Astrocyte (in vitro differentiated cells and primary cell): Measurements from ENCODE around the gene MPO. TPM values are rescaled to one million over a fixed set of nuclear protein-coding genes. Genes with fewer than 3 reads are reported as not detected.

Source experiments
- DNase-seq: peaks from one replicate; pipeline ENCODE4 v3.0.0-alpha.2; 2010; ENCODE audit warnings: low read depth
- FAIRE-seq: peaks from 2 replicates; lab custom pipeline; 2011; peaks lifted over from hg19 to GRCh38; lab: Jason Lieb, UNC
- H2AFZ ChIP-seq: 2 replicates; pipeline ENCODE4 v1.6.0; 2012; ENCODE audit warnings: low read depth, low read length, inconsistent platforms
- H3K27ac ChIP-seq: 2 replicates; pipeline ENCODE4 v1.5.1; 2011; ENCODE audit warnings: low read depth, low read length, inconsistent platforms
- H3K27me3 ChIP-seq: 2 replicates; pipeline ENCODE4 v1.6.0; 2011; ENCODE audit warnings: low read length, inconsistent platforms; ENCODE audit not compliant: insufficient read depth
- H3K36me3 ChIP-seq: 2 replicates; pipeline ENCODE4 v1.5.1; 2011; ENCODE audit warnings: low read length, inconsistent platforms; ENCODE audit not compliant: insufficient read depth
- H3K4me1 ChIP-seq: 2 replicates; pipeline ENCODE4 v1.5.1; 2011; ENCODE audit warnings: low read length, inconsistent platforms; ENCODE audit not compliant: insufficient read depth
- H3K4me2 ChIP-seq: 2 replicates; pipeline ENCODE4 v1.6.0; 2012; ENCODE audit warnings: low read length, inconsistent platforms
- H3K4me3 ChIP-seq: 2 replicates; pipeline ENCODE4 v1.5.1; 2011; ENCODE audit warnings: low read depth, mild to moderate bottlenecking, low read length, inconsistent platforms; ENCODE audit not compliant: insufficient read depth
- H3K79me2 ChIP-seq: 2 replicates; pipeline ENCODE4 v1.6.0; 2012; ENCODE audit warnings: mild to moderate bottlenecking, low read length, inconsistent platforms; ENCODE audit not compliant: insufficient read depth
- H3K9ac ChIP-seq: 2 replicates; pipeline ENCODE4 v1.6.0; 2012; ENCODE audit warnings: mild to moderate bottlenecking, low read length, inconsistent platforms
- H3K9me3 ChIP-seq: 2 replicates; pipeline ENCODE4 v1.5.1; 2012; ENCODE audit warnings: low read depth, mild to moderate bottlenecking, low read length, inconsistent platforms; ENCODE audit not compliant: insufficient read depth
- H4K20me1 ChIP-seq: 2 replicates; pipeline ENCODE4 v1.6.0; 2012; ENCODE audit warnings: low read length, inconsistent platforms; ENCODE audit not compliant: insufficient read depth
- H3K27ac Mint-ChIP-seq: one replicate; pipeline ENCODE4 v1.8.0; 2021; ENCODE audit warnings: mild to moderate bottlenecking, mixed read lengths; ENCODE audit not compliant: unreplicated experiment
- H3K27me3 Mint-ChIP-seq: one replicate; pipeline ENCODE4 v1.8.0; 2021; ENCODE audit warnings: low read depth, mixed read lengths; ENCODE audit not compliant: unreplicated experiment
- H3K36me3 Mint-ChIP-seq: one replicate; pipeline ENCODE4 v1.8.0; 2021; ENCODE audit warnings: low read depth, mixed read lengths; ENCODE audit not compliant: unreplicated experiment
- H3K4me1 Mint-ChIP-seq: one replicate; pipeline ENCODE4 v1.8.0; 2021; ENCODE audit warnings: low read depth, mixed read lengths; ENCODE audit not compliant: unreplicated experiment
- H3K4me3 Mint-ChIP-seq: one replicate; pipeline ENCODE4 v1.8.0; 2021; ENCODE audit warnings: mild to moderate bottlenecking, moderate library complexity, mixed read lengths; ENCODE audit not compliant: unreplicated experiment
- H3K9me3 Mint-ChIP-seq: one replicate; pipeline ENCODE4 v1.8.0; 2021; ENCODE audit warnings: mild to moderate bottlenecking, mixed read lengths; ENCODE audit not compliant: unreplicated experiment
- EZH2 ChIP-seq: IDR thresholded peaks from 2 replicates; pipeline ENCODE4 v1.6.1; 2012; ENCODE audit warnings: mild to moderate bottlenecking, low read length, inconsistent platforms; ENCODE audit not compliant: insufficient read depth
- total RNA-seq: library from RNA; stranded (reverse); gene quantifications from 2 replicates; pipeline ENCODE4 v1.2.1, GENCODE V29; 2021
- TF ChIP-seq, protein P1 (sequence below): IDR thresholded peaks from 2 replicates; pipeline ENCODE4 v1.5.1; 2011; ENCODE audit warnings: low read depth, mild to moderate bottlenecking, inconsistent platforms, low read length, moderate library complexity; ENCODE audit not compliant: insufficient read depth

MPO gene
- total RNA-seq, 1 donor from 2014 or later = not detected

DNA sequence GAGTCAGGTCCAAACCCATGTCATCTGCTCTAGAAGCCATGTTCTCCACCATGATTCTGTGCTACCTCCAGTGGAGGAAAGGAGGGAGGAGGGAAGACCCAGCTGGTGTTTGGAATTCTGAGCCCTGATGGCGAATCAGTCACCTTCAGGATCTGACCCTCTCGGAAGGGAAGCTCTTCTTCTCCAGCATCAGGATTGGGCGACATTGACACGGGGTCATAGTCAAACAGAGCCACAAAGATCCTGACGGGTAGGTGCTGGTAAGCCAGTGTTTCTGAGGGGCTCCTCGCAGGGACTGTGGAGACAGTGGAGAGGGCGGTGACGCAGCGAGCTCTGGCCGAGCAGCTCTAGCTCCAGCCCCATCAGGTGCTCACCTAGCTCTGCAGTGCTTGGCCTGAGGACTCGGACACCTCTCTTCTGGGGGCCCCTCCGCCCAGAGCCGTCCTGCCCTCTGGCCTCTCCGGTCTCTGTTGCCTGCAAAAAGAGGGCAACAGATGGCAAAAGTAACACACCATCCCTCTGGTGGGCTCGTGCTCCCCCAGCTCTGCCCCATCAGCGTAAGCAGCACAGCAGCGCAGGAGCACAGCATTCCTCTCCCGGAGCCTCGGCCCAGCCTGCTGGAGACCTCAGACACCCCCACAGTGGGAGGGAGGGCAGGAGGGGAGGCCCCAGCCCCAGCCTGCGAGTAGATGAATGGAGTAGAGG lies 26.9 kb upstream of the MPO start:
- no peak overlapping the region for H3K27ac Mint-ChIP-seq
- H3K79me2 ChIP-seq = no peaks in the 10 kb centered on the region
- no peaks in the 10 kb centered on the region for H4K20me1 ChIP-seq
- no peak overlapping the region for H3K4me2 ChIP-seq
- no peaks in the 10 kb centered on the region for H3K27me3 ChIP-seq
- H3K27ac ChIP-seq = no peak overlapping the region
- no peak overlapping the region for H3K4me3 ChIP-seq
- FAIRE-seq = no peak
- DNase-seq = no peak
- H3K9ac ChIP-seq = no peak overlapping the region
- no peaks in the 10 kb centered on the region for H3K9me3 ChIP-seq
- no peak overlapping the region for H2AFZ ChIP-seq
- peaks cover 31% of the 10 kb centered on the region for H3K27me3 Mint-ChIP-seq
- H3K4me1 Mint-ChIP-seq = no peaks in the 10 kb centered on the region
- no peaks in the 10 kb centered on the region for H3K36me3 ChIP-seq
- no peaks in the 10 kb centered on the region for H3K4me1 ChIP-seq
- H3K4me3 Mint-ChIP-seq = no peak overlapping the region
- no peaks in the 10 kb centered on the region for H3K36me3 Mint-ChIP-seq
- H3K9me3 Mint-ChIP-seq = no peaks in the 10 kb centered on the region
- TF ChIP-seq, protein P1, sequence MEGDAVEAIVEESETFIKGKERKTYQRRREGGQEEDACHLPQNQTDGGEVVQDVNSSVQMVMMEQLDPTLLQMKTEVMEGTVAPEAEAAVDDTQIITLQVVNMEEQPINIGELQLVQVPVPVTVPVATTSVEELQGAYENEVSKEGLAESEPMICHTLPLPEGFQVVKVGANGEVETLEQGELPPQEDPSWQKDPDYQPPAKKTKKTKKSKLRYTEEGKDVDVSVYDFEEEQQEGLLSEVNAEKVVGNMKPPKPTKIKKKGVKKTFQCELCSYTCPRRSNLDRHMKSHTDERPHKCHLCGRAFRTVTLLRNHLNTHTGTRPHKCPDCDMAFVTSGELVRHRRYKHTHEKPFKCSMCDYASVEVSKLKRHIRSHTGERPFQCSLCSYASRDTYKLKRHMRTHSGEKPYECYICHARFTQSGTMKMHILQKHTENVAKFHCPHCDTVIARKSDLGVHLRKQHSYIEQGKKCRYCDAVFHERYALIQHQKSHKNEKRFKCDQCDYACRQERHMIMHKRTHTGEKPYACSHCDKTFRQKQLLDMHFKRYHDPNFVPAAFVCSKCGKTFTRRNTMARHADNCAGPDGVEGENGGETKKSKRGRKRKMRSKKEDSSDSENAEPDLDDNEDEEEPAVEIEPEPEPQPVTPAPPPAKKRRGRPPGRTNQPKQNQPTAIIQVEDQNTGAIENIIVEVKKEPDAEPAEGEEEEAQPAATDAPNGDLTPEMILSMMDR = no peak
- TF ChIP-seq EZH2 = no peak

DNA sequence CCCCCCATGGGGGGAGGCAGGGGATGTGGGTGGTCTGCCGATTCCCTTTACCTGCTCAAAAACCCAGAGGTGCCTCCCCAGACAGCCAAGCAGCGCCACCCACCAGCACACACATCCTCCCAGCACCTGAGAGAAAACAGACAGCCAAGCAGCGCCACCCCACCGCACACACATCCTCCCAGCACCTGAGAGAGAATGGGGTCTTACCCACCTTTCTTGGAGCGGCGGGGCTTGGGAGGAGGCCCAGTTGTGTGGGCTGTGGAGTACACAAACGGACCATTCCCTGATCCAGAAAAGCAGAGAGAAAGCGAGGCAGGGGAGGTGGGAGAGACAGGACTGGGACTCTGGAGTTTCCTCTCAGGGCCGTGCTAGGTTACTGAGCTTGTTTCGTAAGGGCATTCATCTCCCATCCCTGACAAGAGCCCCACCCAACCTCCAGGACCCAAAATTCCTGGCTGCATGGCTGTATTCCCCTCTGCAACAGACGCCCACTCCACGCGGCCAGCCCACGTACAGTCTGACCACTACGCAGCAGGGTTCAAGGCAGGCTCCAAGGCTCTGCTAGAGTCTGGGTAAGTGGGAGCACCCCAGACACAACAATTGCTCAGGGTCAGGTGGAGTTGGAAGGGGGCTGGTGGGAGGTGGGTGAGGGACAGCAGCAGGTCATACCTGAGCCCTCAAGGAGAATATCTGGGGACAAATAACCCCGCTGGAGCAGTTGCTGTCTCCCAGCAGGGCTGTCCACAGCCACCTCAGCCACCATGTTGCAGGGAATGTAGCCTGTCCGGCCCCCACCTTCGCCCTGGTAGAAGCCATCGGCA lies 25.6 kb upstream of the MPO start:
- Histone ChIP-seq H3K79me2 (no peaks in the 10 kb centered on the region), H3K4me2 (no peak overlapping the region), H3K27me3 (no peaks in the 10 kb centered on the region), H4K20me1 (no peaks in the 10 kb centered on the region), H3K27ac (no peak overlapping the region), H3K4me3 (no peak overlapping the region), H3K4me1 (no peaks in the 10 kb centered on the region), H3K9me3 (no peaks in the 10 kb centered on the region), H2AFZ (no peak overlapping the region), H3K9ac (no peak overlapping the region), H3K36me3 (no peaks in the 10 kb centered on the region)
- DNase-seq (no peak), FAIRE-seq (no peak)
- TF ChIP-seq EZH2 = no peak
- TF ChIP-seq, protein P1 = no peak
- H3K9me3 Mint-ChIP-seq = no peaks in the 10 kb centered on the region
- H3K27me3 Mint-ChIP-seq = peaks cover 31% of the 10 kb centered on the region
- H3K4me1 Mint-ChIP-seq = no peaks in the 10 kb centered on the region
- H3K27ac Mint-ChIP-seq = no peak overlapping the region
- H3K36me3 Mint-ChIP-seq = no peaks in the 10 kb centered on the region
- no peak overlapping the region for H3K4me3 Mint-ChIP-seq
